Measurements from ENCODE around the gene NUCKS1. TPM values are rescaled to one million over a fixed set of nuclear protein-coding genes. Genes with fewer than 3 reads are reported as not detected.

The NUCKS1 gene
- total and polyA plus RNA-seq, 2 of the 4 experiments (the other 2 are of a cell fraction), result 37.9 to 103 TPM

DNA sequence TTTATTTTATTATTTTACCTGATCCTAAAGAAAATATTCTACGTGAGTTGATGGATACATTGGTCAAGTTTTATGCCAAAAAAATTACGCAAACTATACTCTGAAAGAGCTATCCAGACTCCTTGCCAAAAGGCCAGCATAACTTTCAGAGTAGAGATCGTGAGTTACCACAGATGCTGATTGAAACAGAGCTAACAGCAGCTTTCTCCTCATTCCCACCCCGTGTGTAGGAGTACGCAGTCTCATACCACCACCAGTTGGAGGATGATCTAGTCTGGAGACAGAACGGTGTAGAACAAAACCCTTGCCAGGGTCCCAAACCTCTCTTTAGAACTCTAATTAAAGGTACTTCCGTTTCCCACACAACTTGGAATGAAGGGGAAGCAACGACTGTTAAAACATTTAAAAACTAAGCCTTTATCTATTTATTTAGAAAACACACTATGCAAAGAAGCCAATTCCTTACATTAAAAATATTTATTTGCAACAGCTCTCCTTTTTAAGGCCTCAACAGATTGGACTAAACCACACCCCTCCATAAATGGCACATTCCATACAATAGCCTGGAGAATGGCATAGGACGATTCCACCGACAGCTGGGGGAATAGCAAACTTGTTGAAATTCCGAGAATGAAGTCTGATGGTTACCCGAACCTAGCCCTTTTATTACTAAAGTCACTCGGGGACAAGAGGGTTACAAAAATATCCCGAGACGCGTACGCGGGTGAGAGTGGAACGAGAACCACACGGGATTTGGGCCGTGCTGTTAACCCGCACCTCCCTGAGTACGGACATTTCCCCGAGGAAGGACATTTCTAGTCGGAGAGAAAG lies 1.4 kb downstream of the NUCKS1 start:
- peak overlapping the region; percentile 33 for H3K18ac ChIP-seq (ENCODE audit: low read depth, low read length)
- peak overlapping the region; percentile 78 for H3K27ac ChIP-seq (ENCODE audit: insufficient read depth, low read length)
- H2BK120ac ChIP-seq (ENCODE audit: low read depth, low read length), result peak overlapping the region; percentile 28; the same call in 1 of the 2 replicates
- whole genome bisulfite sequencing, 2 experiments (ENCODE audit: extremely low coverage in 2 of 2, insufficient read length in 1 of 2), result 0% methylated on average over 6 of the region's 25 CpGs; no CpG with 5 or more reads in 1 of the 2 experiments
- intact Hi-C loops (cut with micrococcal nuclease) (loop anchor here (2.0 kb wide), 1 partner anchor 64 kb away; the partner anchor contains the start of gene SLC41A1), in situ Hi-C loops (cut with MboI; ENCODE audit: low sequenced_read_pairs) (no loop called here), dilution Hi-C loops (cut with HindIII; ENCODE audit: low sequenced_read_pairs, unreplicated experiment) (no loop called here)
- BruUV-seq (replicated peaks), result TSS peak; percentile 22
- peak overlapping the region; percentile 90 for H3K4me2 ChIP-seq (ENCODE audit: low read depth, low read length)
- peak overlapping the region; percentile 96 for H3K23ac ChIP-seq (ENCODE audit: low read depth, low read length)
- ATAC-seq (ENCODE audit: low read depth), result peak; percentile 27
- 0 out of 2 replicates have a peak, but pooled peaks cover 1% of the 10 kb centered on the region for H3K36me3 ChIP-seq (ENCODE audit: control insufficient read depth, insufficient read depth, low read length)
- CTCF ChIA-PET, result interaction anchor here (0.8 to 1.2 kb wide), 3 partner anchors 9 to 38 kb away, joined by 3 to 4 read pairs (median 4); no protein-coding TSS in a partner anchor
- peak overlapping the region; percentile 91 for H3K56ac ChIP-seq (ENCODE audit: extremely low read depth, insufficient read depth, low read length)
- H3K9me3 ChIP-seq (ENCODE audit: control insufficient read depth, insufficient read depth, low read length), result no peaks in the 10 kb centered on the region
- no peaks in the 10 kb centered on the region; the same call in 1 of the 2 replicates for H3K4me1 ChIP-seq (ENCODE audit: control insufficient read depth, insufficient read depth, low read length)
- peak overlapping the region; percentile 83 for H3K9ac ChIP-seq (ENCODE audit: low read depth, low read length)
- H2BK5ac ChIP-seq (ENCODE audit: low read depth, low read length, poor library complexity, severe bottlenecking), result peak overlapping the region; percentile 75
- H3K27me3 ChIP-seq (ENCODE audit: control insufficient read depth, insufficient read depth, low read length), result no peaks in the 10 kb centered on the region
- peak overlapping the region; percentile 67 for H3K4me3 ChIP-seq (ENCODE audit: insufficient read depth, low read depth, low read length)
- H2BK15ac ChIP-seq (ENCODE audit: low read depth, low read length), result peak overlapping the region; percentile 45; the same call in 2 of the 3 replicates
- H2AK5ac ChIP-seq (ENCODE audit: low read depth, low read length), result peak overlapping the region; percentile 61; the same call in 1 of the 2 replicates
- H3K9me1 ChIP-seq (ENCODE audit: insufficient read depth, low read length), result peaks cover 6% of the 10 kb centered on the region
- peak overlapping the region; percentile 89 for H3K14ac ChIP-seq (replicated peaks; ENCODE audit: low read depth, low read length)
- peaks cover 0 to 22% of the 10 kb centered on the region in 2 experiments; a peak in 2 of 4 replicates for H3K79me1 ChIP-seq (ENCODE audit: low read depth in 1 of 2, low read length in 2 of 2)
- H2BK20ac ChIP-seq (ENCODE audit: low read depth, low read length), result peak overlapping the region; percentile 41; the same call in 1 of the 2 replicates
- TF ChIP-seq RFX5 (IDR thresholded peaks at IDR 0.05; ENCODE audit: low read depth, low read length), result no peak
- peak; percentile 61; the same call in 1 of the 2 replicates for TF ChIP-seq CEBPB (IDR thresholded peaks at IDR 0.05; ENCODE audit: low read depth, low read length)
- peak; percentile 54; the same call in 1 of the 2 replicates for TF ChIP-seq POLR2A (IDR thresholded peaks at IDR 0.05; ENCODE audit: low read depth, low read length)
- TF ChIP-seq BHLHE40 (IDR thresholded peaks at IDR 0.05; ENCODE audit: low read depth, low read length), result peak; percentile 41; the same call in 1 of the 2 replicates
- peaks cover 52% of the 10 kb centered on the region for H4K20me1 ChIP-seq (ENCODE audit: insufficient read depth, low read length)
- peak overlapping the region; percentile 83 for H4K91ac ChIP-seq (ENCODE audit: insufficient read depth, low read depth, low read length)
- DNase-seq, result peak; percentile 79
- peak overlapping the region; percentile 90 for H3K4ac ChIP-seq (ENCODE audit: low read depth, low read length)
- peak overlapping the region; percentile 99 for H2AFZ ChIP-seq (replicated peaks; ENCODE audit: low read length, poor library complexity)
- POLR2A ChIA-PET (ENCODE audit: unreplicated experiment), result interaction anchor here (0.9 kb wide), 1 partner anchor 9 kb away, joined by 5 read pairs; no protein-coding TSS in a partner anchor
- peak overlapping the region in 1 of 2 experiments; percentile 82; a peak in 2 of 4 replicates for H4K8ac ChIP-seq (ENCODE audit: low read depth in 2 of 2, low read length in 2 of 2)
- peak overlapping the region; percentile 95 for H2AK9ac ChIP-seq (replicated peaks; ENCODE audit: low read depth, low read length, poor library complexity)
- peak overlapping the region; percentile 11; the same call in 1 of the 2 replicates for H4K5ac ChIP-seq (ENCODE audit: low read depth, low read length)

Data from IMR-90 (cell line).